Measurements from ENCODE around the gene TOR1AIP1. TPM values are rescaled to one million over a fixed set of nuclear protein-coding genes. Genes with fewer than 3 reads are reported as not detected.

The TOR1AIP1 gene
- total RNA-seq, 1 experiment from 2014 or later = 23.5 TPM

DNA sequence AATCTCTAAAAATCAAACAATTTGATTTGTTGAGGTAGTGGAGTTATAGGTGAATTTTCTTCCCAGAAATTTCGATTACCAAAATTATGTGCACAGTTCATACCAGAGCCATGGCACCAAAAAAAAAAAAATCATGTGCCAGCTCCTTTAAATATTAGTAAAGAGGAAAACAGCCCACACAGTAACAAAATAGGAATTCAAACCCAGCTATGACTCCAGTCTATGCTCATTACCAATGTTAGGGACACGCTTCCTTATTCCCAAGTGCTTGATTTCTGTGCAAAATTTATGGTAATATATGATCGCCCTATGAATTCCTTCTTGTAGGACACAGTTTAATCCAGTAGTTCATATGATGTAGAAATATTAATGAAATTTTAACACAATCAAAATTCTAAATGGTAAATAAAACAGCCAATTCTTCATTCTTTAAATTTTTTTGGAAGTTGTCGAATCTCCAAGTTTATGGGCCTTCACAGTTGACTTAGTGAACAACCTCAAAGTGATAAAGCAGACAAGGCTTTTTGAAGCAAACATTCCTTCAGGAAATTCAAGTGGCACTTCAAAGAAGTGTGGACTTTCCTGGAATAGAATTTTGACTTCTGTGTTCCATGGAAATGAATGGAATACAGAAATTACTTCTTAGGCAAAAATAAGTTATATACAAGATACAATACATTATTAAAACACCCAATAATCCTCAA, 6.3 kb upstream of the TOR1AIP1 start:
- ChIA-PET CTCF (interaction anchor here (0.5 to 0.7 kb wide), 2 partner anchors 61 to 1343 kb away, joined by 3 to 4 read pairs; no protein-coding TSS in a partner anchor), POLR2A (ENCODE audit: unreplicated experiment) (interaction anchor here (0.6 kb wide), 2 partner anchors 68 to 334 kb away, joined by 4 to 7 read pairs; no protein-coding TSS in a partner anchor)
- TF ChIP-seq, protein P1, sequence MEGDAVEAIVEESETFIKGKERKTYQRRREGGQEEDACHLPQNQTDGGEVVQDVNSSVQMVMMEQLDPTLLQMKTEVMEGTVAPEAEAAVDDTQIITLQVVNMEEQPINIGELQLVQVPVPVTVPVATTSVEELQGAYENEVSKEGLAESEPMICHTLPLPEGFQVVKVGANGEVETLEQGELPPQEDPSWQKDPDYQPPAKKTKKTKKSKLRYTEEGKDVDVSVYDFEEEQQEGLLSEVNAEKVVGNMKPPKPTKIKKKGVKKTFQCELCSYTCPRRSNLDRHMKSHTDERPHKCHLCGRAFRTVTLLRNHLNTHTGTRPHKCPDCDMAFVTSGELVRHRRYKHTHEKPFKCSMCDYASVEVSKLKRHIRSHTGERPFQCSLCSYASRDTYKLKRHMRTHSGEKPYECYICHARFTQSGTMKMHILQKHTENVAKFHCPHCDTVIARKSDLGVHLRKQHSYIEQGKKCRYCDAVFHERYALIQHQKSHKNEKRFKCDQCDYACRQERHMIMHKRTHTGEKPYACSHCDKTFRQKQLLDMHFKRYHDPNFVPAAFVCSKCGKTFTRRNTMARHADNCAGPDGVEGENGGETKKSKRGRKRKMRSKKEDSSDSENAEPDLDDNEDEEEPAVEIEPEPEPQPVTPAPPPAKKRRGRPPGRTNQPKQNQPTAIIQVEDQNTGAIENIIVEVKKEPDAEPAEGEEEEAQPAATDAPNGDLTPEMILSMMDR (conservative IDR thresholded peaks at IDR 0.05) = no peak
- TF ChIP-seq EZH2 (IDR thresholded peaks at IDR 0.05; ENCODE audit: low read depth) = no peak
- DNase-seq = no peak
- H3K4me3 ChIP-seq = peak overlapping the region; percentile 89
- H3K36me3 ChIP-seq (ENCODE audit: low read depth) = peaks cover 45% of the 10 kb centered on the region
- BruUV-seq (replicated peaks) = no TSS peak
- peak overlapping the region; percentile 96 for H3K4me2 ChIP-seq
- H3K27me3 ChIP-seq (ENCODE audit: insufficient read depth, low read depth) = no peaks in the 10 kb centered on the region
- no peaks in the 10 kb centered on the region for H3K9me2 ChIP-seq (ENCODE audit: insufficient read depth)
- peaks cover 16% of the 10 kb centered on the region for H3F3A ChIP-seq (ENCODE audit: insufficient read depth, low read depth)
- peaks cover 74% of the 10 kb centered on the region for H3K79me2 ChIP-seq (ENCODE audit: low read depth)
- H3K4me1 ChIP-seq (replicated peaks; ENCODE audit: insufficient read depth) = peaks cover 23% of the 10 kb centered on the region
- peak overlapping the region; percentile 76 for H3K27ac ChIP-seq
- no peaks in the 10 kb centered on the region for H3K9me3 ChIP-seq (ENCODE audit: insufficient read depth, low read depth)
- peaks cover 59% of the 10 kb centered on the region for H4K20me1 ChIP-seq (ENCODE audit: insufficient read depth)
- intact Hi-C loops (cut with micrococcal nuclease; ENCODE audit: unreplicated experiment) = no loop called here
- no peak overlapping the region for H2AFZ ChIP-seq

DNA sequence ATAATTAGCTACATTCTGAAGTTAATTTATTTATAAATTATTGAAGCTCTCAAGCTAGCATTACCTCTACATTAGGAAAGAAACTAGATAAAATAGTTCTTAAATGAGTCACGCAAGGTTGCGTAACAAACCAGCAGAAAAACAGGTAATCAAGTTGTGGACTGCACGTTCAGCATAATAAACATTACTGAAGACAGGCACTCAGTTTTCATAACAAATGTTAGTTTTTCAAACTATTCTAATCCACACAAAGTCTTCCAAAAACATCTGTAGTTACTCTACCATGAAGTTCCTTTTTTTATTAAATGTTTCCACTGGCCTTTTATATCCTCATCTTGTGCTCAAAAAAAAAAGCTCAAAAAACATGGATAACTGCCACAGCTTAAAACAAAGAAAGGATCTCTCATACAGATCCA, 5.8 kb upstream of the TOR1AIP1 start:
- Histone ChIP-seq H3K4me1 (replicated peaks; ENCODE audit: insufficient read depth) (peaks cover 29% of the 10 kb centered on the region), H3K27ac (peak overlapping the region; percentile 76), H3F3A (ENCODE audit: insufficient read depth, low read depth) (peaks cover 18% of the 10 kb centered on the region), H3K9me3 (ENCODE audit: insufficient read depth, low read depth) (no peaks in the 10 kb centered on the region), H3K79me2 (ENCODE audit: low read depth) (peaks cover 72% of the 10 kb centered on the region), H3K27me3 (ENCODE audit: insufficient read depth, low read depth) (no peaks in the 10 kb centered on the region), H4K20me1 (ENCODE audit: insufficient read depth) (peaks cover 54% of the 10 kb centered on the region), H3K4me2 (peak overlapping the region; percentile 96), H3K4me3 (peak overlapping the region; percentile 89), H2AFZ (no peak overlapping the region), H3K36me3 (ENCODE audit: low read depth) (peaks cover 40% of the 10 kb centered on the region), H3K9me2 (ENCODE audit: insufficient read depth) (no peaks in the 10 kb centered on the region)
- ChIA-PET POLR2A (ENCODE audit: unreplicated experiment) (interaction anchor here (0.6 kb wide), 3 partner anchors 68 to 583 kb away, joined by 3 to 7 read pairs (median 4); partner anchors contain the start of gene SOAT1), CTCF (interaction anchor here (0.5 kb wide), 1 partner anchor 1343 kb away, joined by 4 read pairs; no protein-coding TSS in a partner anchor)
- no TSS peak for BruUV-seq (replicated peaks)
- peak; percentile 15 to 83 for DNase-seq
- intact Hi-C loops (cut with micrococcal nuclease; ENCODE audit: unreplicated experiment) = no loop called here
- TF ChIP-seq, protein P1 (conservative IDR thresholded peaks at IDR 0.05) = no peak
- no peak for TF ChIP-seq EZH2 (IDR thresholded peaks at IDR 0.05; ENCODE audit: low read depth)

DNA sequence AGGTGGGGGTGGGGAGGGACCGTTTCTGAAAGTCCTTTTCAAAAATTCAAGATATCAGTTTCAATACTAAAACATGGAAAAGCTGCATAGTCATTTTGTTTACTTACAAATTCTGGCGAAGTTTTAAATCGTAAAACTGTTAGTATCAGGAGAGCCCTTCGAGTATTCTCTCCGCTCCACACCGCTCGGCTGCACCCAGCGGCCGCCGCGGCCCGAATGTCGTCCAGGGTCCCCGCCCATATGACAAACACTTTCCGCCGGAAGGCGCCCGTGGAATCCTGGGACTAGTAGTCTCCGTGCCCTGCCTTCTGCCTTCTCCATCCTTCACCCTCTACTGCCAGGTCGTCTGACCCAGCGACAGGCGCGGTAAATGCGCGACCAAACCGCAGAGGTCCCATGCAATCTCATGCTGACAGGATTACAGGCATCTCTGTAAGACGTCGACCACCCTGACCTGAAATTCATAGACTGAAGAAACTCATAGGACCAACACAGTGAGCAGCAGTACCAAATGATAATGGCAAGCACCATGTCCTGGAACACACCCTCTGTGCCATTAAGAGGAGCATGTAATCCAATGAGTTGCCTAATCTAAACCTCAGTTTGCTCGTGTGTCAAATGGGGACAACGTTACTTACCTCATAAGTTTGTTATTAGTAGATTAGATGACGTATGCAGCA, 4.4 kb upstream of the TOR1AIP1 start, which contains the start of gene TOR1AIP2:
Gene TOR1AIP2, minus strand, starts transcription at position 218 of the 680 bp plus-strand sequence. CDS start 25,138 bp downstream, outside the sequence.
- CTCF ChIA-PET = interaction anchor here (0.6 to 0.7 kb wide), 2 partner anchors 10 to 290 kb away, joined by 3 read pairs; no protein-coding TSS in a partner anchor
- H3F3A ChIP-seq (ENCODE audit: insufficient read depth, low read depth) = peaks cover 27% of the 10 kb centered on the region
- BruUV-seq (replicated peaks) = no TSS peak
- DNase-seq = peak; percentile 72 to 77
- peaks cover 40% of the 10 kb centered on the region for H4K20me1 ChIP-seq (ENCODE audit: insufficient read depth)
- no peak for TF ChIP-seq EZH2 (IDR thresholded peaks at IDR 0.05; ENCODE audit: low read depth)
- TF ChIP-seq, protein P1 (conservative IDR thresholded peaks at IDR 0.05) = no peak
- H2AFZ ChIP-seq = peak within 1 kb of the TSS; percentile 61
- peaks cover 30% of the 10 kb centered on the region for H3K4me1 ChIP-seq (replicated peaks; ENCODE audit: insufficient read depth)
- H3K79me2 ChIP-seq (ENCODE audit: low read depth) = peaks cover 59% of the 10 kb centered on the region
- intact Hi-C loops (cut with micrococcal nuclease; ENCODE audit: unreplicated experiment) = loop anchor here (1.0 kb wide), 1 partner anchor 77 kb away; the partner anchor contains the start of gene CEP350
- H3K9me2 ChIP-seq (ENCODE audit: insufficient read depth) = no peaks in the 10 kb centered on the region
- H3K4me3 ChIP-seq = peak within 1 kb of the TSS; percentile 89
- POLR2A ChIA-PET (ENCODE audit: unreplicated experiment) = no interaction called here
- peak within 1 kb of the TSS; percentile 96 for H3K4me2 ChIP-seq
- no peaks in the 10 kb centered on the region for H3K27me3 ChIP-seq (ENCODE audit: insufficient read depth, low read depth)
- no peaks in the 10 kb centered on the region for H3K9me3 ChIP-seq (ENCODE audit: insufficient read depth, low read depth)
- peak within 1 kb of the TSS; percentile 76 for H3K27ac ChIP-seq
- peaks cover 33% of the 10 kb centered on the region for H3K36me3 ChIP-seq (ENCODE audit: low read depth)
